NK-92 treated with Interleukin-12 subunit alpha and Interleukin-12 subunit beta, amount 100 ng/mL, for 24 hours (cell line): ENCODE results near the gene LDLRAD3.
"Not testable (repeated sequence)": the region's sequence is repeated elsewhere in the genome, so short reads cannot be mapped to it uniquely, and the experiment has no call there.

Experiments
- DNase-seq: peaks from one replicate; lab custom pipeline; 2025; lab: John Stamatoyannopoulos, UW

LDLRAD3 gene, protein sequence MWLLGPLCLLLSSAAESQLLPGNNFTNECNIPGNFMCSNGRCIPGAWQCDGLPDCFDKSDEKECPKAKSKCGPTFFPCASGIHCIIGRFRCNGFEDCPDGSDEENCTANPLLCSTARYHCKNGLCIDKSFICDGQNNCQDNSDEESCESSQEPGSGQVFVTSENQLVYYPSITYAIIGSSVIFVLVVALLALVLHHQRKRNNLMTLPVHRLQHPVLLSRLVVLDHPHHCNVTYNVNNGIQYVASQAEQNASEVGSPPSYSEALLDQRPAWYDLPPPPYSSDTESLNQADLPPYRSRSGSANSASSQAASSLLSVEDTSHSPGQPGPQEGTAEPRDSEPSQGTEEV

DNA sequence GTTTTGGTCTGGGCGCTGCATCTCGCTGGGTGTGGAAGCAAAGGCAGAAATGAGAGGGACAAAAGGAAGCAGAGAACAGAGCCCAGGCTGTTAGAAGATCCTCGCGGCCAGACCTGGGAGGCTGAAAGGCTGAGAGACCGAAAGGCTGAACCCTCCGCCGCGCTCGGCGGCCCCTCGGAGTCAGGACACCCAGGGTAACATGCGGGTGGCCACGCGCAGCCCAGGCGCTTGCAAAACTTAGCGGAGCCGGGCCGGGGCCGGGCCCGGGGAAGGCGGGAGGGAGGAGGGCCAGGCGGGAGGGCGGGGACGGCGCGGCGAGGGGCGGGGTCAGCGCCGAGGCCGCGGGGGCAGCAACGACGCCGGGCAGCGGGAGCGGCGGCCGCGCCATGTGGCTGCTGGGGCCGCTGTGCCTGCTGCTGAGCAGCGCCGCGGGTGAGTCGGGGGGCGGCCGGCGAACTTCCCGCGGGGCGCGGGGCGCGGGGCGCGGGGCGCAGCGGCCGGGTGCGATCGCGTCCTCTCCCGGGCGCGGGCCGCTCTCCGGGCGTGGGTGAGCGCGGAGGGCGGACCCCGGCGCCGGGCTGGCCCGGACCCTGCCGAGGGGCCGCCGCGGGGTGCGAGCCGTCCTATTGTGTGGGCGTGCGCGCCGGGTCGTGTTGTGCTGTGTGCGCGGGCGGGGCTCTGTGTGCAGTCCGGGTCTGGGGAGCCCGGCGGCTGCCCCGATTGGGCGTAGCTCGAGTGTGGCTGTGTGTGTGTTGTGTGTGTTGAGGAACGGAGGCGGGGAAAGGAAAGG lies at the start of gene LDLRAD3:
Gene LDLRAD3, plus strand, starts transcription at position 350 of the 790 bp plus-strand sequence. Its CDS starts 37 bp downstream, at position 387.
- no peak for DNase-seq

DNA sequence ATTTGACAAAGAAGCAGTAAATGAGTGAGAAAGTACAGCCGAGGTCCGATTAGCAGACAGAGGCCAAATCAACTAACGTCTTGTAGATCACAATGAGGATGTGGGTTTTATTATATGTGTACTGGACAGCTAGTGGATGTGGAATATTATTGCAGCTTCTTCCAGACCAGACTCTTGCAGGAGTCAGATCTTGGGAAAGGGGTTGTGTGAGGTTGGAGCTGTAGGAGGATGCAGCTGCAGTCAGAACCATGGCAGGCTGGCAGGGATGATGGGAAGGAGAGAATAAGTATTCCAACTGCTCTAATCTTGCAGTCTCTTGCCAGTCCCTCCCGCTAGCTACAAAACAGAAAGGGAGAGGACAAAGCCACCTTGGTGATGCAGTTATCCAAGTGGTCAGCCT lies 46.8 kb upstream of the LDLRAD3 start:
- DNase-seq, result no peak

DNA sequence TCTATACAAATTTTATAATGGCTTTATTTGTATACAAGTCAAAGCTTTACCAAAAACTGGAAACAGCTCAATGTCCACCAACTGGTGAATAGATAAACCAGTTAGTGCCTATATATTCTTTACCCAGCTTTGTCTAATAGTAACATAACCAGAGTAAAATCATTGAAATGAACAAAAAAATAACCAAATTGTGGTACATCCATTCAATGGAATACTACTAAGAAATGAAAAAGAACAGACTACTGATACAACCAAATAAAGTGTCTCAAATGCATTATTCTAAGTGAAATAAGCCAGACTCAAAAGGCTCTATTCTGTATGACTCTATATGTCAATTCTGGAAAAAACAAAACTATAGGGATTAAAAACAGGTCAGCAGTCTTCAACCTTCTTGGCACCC lies 40.9 kb upstream of the LDLRAD3 start:
- DNase-seq, result no peak

DNA sequence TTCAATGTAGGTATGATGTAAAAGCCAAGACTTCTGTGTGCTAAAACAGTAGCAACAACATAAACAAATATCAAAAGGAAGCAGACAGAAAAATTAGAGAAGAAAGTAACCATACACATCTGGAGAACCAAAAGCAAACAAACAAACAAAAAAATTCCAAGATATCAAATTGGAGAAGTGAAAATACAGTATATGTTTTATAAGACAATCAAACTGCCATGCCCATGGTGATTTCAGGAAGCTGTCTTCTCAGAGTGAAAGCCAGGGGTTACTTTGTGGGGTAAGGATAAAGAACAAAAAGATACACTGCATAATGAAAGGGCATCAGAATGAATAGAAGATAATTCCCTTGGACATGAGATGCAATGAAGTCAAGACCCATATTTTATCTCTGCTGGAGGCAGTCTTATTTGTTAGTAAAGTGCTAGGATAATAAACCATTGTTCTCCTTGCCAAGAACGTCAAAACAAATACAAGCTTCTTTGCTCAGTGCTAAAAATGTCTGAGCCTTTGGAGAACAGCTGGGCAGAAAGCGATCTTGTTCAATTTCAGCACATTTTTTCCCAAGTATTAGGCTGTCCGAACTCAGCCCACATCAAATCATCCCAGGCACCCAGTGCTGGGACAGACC lies 38.1 kb upstream of the LDLRAD3 start:
- DNase-seq, result no peak

DNA sequence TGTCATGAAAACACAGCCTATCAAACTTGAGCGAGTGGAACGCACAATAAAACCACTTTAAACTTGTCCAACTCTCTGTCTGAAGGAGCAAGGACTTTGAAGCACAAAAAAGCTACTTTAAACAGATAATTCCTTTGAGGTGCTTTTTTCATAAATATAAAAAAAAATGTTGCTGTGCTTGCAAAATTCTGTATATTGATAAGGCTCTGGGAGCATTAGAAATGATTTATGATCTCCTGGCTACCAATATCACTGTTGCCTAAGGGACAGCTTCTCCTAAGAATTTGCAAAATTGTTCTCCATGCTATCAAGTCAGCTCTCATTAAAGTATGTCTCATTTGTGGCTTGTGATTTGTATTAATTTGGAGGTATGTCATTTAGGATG lies 37.6 kb upstream of the LDLRAD3 start:
- DNase-seq, result no peak

- DNase-seq, result no peak
Measured at GRCh38 chr11:35906681-35907080, 37.2 kb upstream of the LDLRAD3 start.

DNA sequence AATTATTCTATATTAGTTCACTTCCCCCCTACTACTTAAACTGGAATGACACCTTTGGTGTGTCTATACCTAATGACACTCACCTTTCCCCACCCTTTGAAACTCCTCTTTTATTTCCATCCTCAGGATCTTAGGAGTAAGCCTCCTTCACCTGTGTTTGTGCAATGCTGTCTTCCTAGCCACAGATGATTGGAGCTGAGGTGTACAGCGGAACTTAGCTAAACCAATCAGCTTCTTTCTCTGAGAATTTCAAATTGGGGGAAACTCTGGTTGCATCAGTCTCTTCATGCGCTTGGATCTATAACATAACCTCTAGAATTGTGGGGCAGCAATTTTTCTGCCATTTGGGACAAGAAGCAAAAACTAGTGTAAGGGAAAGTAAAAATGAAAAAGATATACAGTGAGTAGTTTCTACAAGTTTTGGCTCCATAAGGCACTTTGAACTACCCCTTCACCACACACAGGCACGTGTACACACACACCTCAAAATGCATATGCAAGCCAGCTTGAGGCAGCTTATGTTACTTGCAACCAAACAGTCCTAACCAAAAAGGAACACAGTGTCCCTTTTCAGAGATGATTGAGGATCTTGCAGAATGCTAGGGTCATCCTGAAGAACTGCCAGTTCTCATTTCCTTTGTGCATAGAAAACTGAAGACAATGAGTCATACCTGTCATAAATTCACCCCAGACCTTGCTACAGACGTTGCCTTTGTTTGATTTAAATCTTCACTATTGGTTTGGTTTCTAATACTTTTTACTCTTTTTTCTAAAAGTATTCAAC lies 36.0 kb upstream of the LDLRAD3 start:
- no peak for DNase-seq

- not testable (repeated sequence) for DNase-seq
Measured at GRCh38 chr11:35908432-35908771, 35.5 kb upstream of the LDLRAD3 start.

GRCh38 chr11:35909511-35910265 lies 34.2 kb upstream of the LDLRAD3 start:
- DNase-seq, result no peak

- no peak for DNase-seq
Measured at GRCh38 chr11:35911013-35911412, 32.8 kb upstream of the LDLRAD3 start.

DNA sequence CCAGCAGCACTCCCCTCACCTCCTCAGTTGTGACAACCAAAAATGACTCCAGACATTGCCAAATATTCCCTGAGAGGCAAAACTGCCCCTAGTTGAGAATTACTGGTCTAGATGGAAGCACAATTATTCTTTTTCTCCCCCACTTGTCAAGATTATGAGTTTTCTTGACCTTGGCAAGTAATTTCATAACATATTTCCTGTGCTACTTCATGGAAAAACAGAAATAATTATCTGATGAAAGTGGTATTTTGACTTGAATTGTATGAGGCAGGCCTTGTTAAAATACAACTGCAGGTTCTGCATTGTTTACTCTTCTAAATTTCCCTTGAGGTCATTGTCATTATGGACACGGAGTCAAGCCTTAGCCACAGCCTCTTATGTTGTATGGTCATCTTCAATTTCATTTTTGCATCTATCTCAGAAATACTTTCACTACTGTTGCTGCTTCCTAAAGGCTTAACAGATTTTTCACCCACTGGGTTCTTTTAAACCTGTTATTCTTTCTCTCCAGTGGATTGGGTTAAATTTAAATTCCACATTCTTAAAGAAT lies 32.2 kb upstream of the LDLRAD3 start:
- DNase-seq, result no peak

DNA sequence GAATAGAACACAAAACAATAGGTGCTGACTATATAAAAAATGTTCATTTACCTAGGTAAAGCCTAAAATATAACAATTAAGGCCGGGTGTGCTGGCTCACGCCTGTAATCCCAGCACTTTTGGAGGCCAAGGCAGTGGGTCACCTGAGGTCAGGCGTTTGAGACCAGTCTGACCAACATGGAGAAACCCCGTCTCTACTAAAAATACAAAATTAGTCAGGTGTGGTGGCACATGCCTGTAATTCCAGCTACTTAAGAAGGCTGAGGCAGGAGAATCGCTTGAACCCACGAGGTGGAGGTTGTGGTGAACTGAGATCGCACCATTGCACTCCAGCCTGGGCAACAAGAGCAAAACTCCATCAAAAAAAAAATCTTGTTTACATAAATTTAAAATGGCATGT lies 31.4 kb upstream of the LDLRAD3 start:
- DNase-seq, result not testable (repeated sequence)

DNA sequence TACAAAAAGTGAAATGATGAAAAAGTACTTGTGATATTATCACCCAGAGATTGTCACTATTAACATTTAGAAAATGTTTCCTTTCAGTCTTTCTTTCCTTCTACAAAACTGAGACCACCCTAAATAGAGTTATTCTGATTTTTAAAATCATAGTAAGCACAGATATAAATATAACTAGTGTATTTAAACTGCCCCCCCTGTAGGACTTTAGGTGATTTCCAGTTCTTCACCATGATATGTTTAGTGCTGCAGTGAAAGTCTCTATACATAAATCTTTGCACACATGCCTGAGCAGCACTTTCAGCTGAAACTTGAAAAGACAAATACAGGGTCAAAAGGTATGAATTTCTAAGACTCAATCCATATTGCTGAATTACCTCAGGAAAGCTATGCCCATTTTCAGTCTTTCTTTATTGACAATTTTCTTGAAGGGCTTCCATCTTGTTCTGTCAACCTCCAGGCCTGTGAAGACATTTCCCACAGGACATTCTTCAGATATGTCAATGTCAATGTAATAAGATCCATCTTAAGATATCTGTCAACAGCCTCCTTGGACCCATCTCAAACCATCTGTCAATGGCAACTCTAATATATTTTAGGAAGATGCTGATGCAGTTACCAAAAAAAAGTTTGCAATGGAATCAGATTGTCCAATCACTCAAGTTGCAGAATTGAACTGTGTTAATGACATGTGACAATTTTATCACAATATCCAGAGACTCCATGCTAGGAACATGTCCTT lies 30.8 kb upstream of the LDLRAD3 start:
- no peak for DNase-seq

GRCh38 chr11:35914816-35915215 lies 29.0 kb upstream of the LDLRAD3 start:
- DNase-seq, result no peak

DNA sequence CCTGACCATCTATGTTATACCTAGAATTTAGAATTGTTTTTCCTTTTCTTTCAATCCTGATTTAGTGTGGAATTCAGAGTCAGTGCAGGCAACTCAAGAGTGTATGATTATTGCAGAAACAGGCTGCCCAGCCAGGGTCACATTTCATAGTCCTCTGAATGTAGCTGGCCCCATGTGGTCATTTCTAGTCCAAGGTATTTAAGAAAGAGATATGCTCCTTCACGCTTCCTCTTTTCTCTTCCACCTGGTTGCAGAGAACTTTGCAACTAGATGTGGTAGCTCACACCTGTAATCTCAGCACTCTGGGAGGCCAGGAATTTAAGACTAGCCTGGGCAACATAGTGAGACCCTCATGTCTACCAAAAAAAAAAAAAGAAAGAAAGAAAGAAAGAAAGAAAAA lies 27.6 kb upstream of the LDLRAD3 start:
- no peak for DNase-seq

- DNase-seq, result no peak
Measured at GRCh38 chr11:35917676-35918075, 26.2 kb upstream of the LDLRAD3 start.

DNA sequence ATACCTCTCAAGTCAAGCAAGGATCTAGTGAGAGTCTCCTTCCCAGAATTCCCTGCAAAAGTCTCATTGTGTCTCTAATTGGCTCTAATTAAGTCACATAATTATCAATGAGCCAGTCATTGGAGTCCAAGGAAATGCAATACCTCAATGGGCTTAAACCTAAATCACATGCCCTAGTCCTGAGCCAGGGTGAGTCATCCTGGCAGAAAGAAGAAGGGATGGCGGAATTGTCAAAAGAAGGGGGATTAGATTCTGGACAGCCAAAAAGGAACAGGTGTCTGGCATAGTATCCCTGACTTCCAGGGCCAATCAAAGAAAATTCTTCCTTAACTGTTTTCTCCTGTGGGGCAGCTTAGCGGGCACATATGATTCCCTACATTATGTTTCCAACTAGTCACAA lies 25.1 kb upstream of the LDLRAD3 start:
- no peak for DNase-seq

DNA sequence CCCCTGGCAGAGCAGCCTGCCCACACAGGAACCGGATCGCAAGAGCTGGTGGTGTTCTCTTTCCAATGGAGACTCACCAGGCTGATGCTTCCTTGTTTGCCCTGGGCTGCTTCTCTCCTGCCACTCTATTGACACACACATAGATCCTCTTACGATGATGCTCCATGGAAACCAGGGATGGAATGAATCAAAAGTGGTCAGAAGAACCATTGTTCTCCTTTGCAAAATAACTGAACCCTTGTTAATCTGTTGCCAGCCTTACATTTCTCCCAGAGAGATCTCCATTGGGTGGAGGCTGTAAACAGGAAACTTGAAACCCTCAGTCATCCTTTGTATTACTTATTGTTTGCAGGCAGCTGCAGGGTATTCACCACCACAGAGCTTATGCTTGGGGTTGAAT lies 24.6 kb upstream of the LDLRAD3 start:
- DNase-seq, result no peak

DNA sequence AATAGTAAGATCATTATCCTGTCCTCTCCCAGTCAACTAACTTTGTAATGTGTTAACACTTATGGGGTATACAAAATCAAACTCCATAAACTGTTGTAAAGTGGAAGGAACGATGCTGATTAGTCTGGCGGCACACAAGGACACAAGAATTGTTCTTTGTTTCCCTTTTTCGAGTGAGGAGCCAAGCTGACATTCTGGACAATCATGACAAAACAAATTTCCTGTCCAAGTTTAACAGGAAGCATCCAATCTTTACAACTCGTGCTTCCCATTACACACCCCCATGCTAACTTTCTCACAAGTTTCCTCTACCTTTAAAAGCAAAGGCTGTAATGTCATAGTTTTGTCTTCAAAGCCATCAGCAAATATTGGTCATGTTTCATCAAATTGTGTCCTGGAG lies 20.4 kb upstream of the LDLRAD3 start:
- no peak for DNase-seq

GRCh38 chr11:35924811-35925210 lies 19.1 kb upstream of the LDLRAD3 start:
- no peak for DNase-seq

- DNase-seq, result no peak
Measured at GRCh38 chr11:35927104-35927503, 16.8 kb upstream of the LDLRAD3 start.
